Endodermal cell (in vitro differentiated cells): ENCODE data around the gene LARP1B. TPM values are rescaled to one million over a fixed set of nuclear protein-coding genes. Genes with fewer than 3 reads are reported as not detected.

Experiments
- DNase-seq: peaks from one replicate; pipeline ENCODE4 v3.0.0-alpha.2; 2017
- H3K27ac ChIP-seq: 2 replicates; pipeline ENCODE4 v1.5.1; 2013; ENCODE audit warnings: mild to moderate bottlenecking, low read depth, low read length, moderate library complexity
- H3K27me3 ChIP-seq: 2 replicates; pipeline ENCODE4 v1.6.1; 2013; ENCODE audit warnings: mild to moderate bottlenecking, low read length, moderate library complexity; ENCODE audit not compliant: insufficient read depth, control insufficient read depth, poor library complexity, severe bottlenecking
- H3K36me3 ChIP-seq: 2 replicates; pipeline ENCODE4 v1.7.0; 2013; ENCODE audit warnings: mild to moderate bottlenecking, low read length, moderate library complexity; ENCODE audit not compliant: control insufficient read depth, insufficient read depth
- H3K4me1 ChIP-seq: one replicate; pipeline ENCODE4 v1.7.0; 2013; ENCODE audit warnings: low read length; ENCODE audit not compliant: control insufficient read depth, insufficient read depth
- H3K4me3 ChIP-seq: 2 replicates; pipeline ENCODE4 v1.5.1; 2013; ENCODE audit warnings: mild to moderate bottlenecking, low read length, moderate library complexity
- H3K9ac ChIP-seq: 2 replicates; pipeline ENCODE4 v1.6.1; 2013; ENCODE audit warnings: mild to moderate bottlenecking, low read length, moderate library complexity; ENCODE audit not compliant: poor library complexity, severe bottlenecking; ENCODE audit errors: extremely low read depth
- H3K9me3 ChIP-seq: 2 replicates; pipeline ENCODE4 v1.6.1; 2013; ENCODE audit warnings: mild to moderate bottlenecking, low read length, moderate library complexity; ENCODE audit not compliant: control insufficient read depth
- H3K27ac Mint-ChIP-seq: 2 replicates; pipeline ENCODE4 v1.8.0; 2020; ENCODE audit warnings: mixed read lengths
- H3K27me3 Mint-ChIP-seq: 2 replicates; pipeline ENCODE4 v1.8.0; 2021; ENCODE audit warnings: mild to moderate bottlenecking, mixed read lengths; ENCODE audit not compliant: insufficient read depth
- H3K36me3 Mint-ChIP-seq: 2 replicates; pipeline ENCODE4 v1.8.0; 2020; ENCODE audit warnings: low read depth, mixed read lengths
- H3K4me1 Mint-ChIP-seq: 2 replicates; pipeline ENCODE4 v1.8.0; 2020; ENCODE audit warnings: mixed read lengths
- H3K4me3 Mint-ChIP-seq: 2 replicates; pipeline ENCODE4 v1.8.0; 2020; ENCODE audit warnings: mild to moderate bottlenecking, moderate library complexity, mixed read lengths
- H3K9me3 Mint-ChIP-seq: 2 replicates; pipeline ENCODE4 v1.8.0; 2020; ENCODE audit warnings: mild to moderate bottlenecking, mixed read lengths
- WGBS, 2 experiments: methylation state at CpG; one replicate each; pipeline versions ENCODE4 v1.1.5 to v1.1.7; 2013; ENCODE audit warnings: missing lambda C conversion rate in 2 of 2, mixed read lengths in 1 of 2; ENCODE audit not compliant: insufficient coverage in 1 of 2, insufficient read length in 1 of 2; 5-methylcytosine and 5-hydroxymethylcytosine counted together
- total RNA-seq, 2 donors: library from RNA; stranded (reverse); fragmentation: NEBNext Ultra II Directional in 1 of 2; extraction: Animal tissue kit (Norgen Biotek cat#: 25700) in 1 of 2; gene quantifications; 2 replicates in 1 of 2; 3 replicates in 1 of 2; pipeline ENCODE4 v1.2.1, GENCODE V29; 2021
- TF ChIP-seq, protein P1 (sequence below): fragments of 200-600 bp; sonication (generic); conservative IDR thresholded peaks from 2 replicates; pipeline ENCODE4 v1.5.0; 2021; ENCODE audit warnings: antibody characterized with exemption, mild to moderate bottlenecking

Gene LARP1B
- total RNA-seq, 2 donors from 2014 or later, result 27.0 to 32.6 TPM

- DNase-seq, result no peak
- H3K9ac ChIP-seq, result peak overlapping the region; percentile 62
- peak overlapping the region; percentile 68 for H3K27ac Mint-ChIP-seq
- H3K9me3 Mint-ChIP-seq, result peaks cover 2% of the 10 kb centered on the region
- H3K27me3 Mint-ChIP-seq, result no peaks in the 10 kb centered on the region
- H3K4me3 Mint-ChIP-seq, result no peak overlapping the region
- peaks cover 8% of the 10 kb centered on the region for H3K36me3 Mint-ChIP-seq
- H3K27me3 ChIP-seq, result no peaks in the 10 kb centered on the region
- H3K27ac ChIP-seq, result no peak overlapping the region
- peak overlapping the region; percentile 50 for H3K4me3 ChIP-seq
- H3K36me3 ChIP-seq, result peaks cover 13% of the 10 kb centered on the region
- TF ChIP-seq, protein P1, sequence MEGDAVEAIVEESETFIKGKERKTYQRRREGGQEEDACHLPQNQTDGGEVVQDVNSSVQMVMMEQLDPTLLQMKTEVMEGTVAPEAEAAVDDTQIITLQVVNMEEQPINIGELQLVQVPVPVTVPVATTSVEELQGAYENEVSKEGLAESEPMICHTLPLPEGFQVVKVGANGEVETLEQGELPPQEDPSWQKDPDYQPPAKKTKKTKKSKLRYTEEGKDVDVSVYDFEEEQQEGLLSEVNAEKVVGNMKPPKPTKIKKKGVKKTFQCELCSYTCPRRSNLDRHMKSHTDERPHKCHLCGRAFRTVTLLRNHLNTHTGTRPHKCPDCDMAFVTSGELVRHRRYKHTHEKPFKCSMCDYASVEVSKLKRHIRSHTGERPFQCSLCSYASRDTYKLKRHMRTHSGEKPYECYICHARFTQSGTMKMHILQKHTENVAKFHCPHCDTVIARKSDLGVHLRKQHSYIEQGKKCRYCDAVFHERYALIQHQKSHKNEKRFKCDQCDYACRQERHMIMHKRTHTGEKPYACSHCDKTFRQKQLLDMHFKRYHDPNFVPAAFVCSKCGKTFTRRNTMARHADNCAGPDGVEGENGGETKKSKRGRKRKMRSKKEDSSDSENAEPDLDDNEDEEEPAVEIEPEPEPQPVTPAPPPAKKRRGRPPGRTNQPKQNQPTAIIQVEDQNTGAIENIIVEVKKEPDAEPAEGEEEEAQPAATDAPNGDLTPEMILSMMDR, result no peak
- peaks cover 20% of the 10 kb centered on the region for H3K4me1 Mint-ChIP-seq
- peaks cover 8% of the 10 kb centered on the region for H3K9me3 ChIP-seq
- 60% methylated on average over 1 of the region's 1 CpG; no CpG with 5 or more reads in 1 of the 2 experiments for WGBS, 2 experiments
- peaks cover 5% of the 10 kb centered on the region for H3K4me1 ChIP-seq
Measured at GRCh38 chr4:128162434-128162833, 101.3 kb downstream of the LARP1B start.

DNA sequence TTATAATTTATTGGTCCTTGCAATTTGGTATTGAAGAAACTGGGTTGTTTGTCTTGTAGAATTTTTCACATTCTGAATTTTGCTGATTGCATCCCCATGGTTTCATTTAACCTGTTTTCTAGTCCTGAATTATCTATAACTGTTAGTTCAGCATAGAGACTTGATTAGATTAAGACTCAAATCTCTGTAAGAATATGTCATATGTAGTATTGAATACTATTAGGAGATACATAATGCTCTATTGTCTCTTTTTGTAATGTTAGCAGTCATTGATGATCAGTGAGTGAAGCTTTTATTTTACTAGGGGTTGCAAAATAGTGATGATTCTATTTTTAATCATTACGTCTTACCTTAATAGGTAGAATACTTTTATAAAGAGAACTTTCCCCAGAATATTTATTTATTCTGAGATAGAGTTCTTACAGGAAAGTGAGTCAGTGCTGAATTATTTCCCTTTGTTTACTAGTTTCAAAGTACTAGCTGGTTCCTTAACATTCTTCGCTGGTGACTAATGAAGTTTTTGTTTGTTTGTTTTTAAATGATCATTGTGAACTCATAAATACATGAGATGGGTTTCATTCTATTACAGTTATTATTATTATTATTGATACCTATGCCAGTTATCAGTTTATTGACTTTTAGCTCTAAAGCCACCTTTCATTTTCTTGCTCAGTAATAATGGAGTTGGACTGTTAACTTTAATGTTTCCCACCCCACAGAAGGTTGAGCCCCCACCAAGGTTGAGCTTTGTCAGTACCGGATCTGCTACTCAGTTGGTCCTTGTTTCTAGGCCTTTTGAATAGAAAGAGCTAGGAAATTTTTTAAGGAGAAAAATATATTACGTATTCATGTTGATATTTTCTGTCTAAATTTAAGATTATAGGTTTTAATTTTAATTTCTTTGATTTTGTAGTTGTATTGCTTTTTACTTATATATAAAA is 102.3 kb downstream of the LARP1B start:
- Histone ChIP-seq H3K4me3 (peak overlapping the region; percentile 50), H3K9me3 (no peaks in the 10 kb centered on the region), H3K36me3 (peaks cover 8% of the 10 kb centered on the region), H3K9ac (peak overlapping the region; percentile 62), H3K27me3 (no peaks in the 10 kb centered on the region), H3K4me1 (peaks cover 5% of the 10 kb centered on the region), H3K27ac (no peak overlapping the region)
- H3K9me3 Mint-ChIP-seq, result no peaks in the 10 kb centered on the region
- TF ChIP-seq, protein P1, result no peak
- H3K4me3 Mint-ChIP-seq, result no peak overlapping the region
- WGBS, 2 experiments, result 54% methylated on average over 3 of the region's 4 CpGs; no CpG with 5 or more reads in 1 of the 2 experiments
- H3K27me3 Mint-ChIP-seq, result no peaks in the 10 kb centered on the region
- peaks cover 20% of the 10 kb centered on the region for H3K4me1 Mint-ChIP-seq
- H3K36me3 Mint-ChIP-seq, result peaks cover 5% of the 10 kb centered on the region
- H3K27ac Mint-ChIP-seq, result peak overlapping the region; percentile 92
- peak; percentile 48 for DNase-seq

- Histone ChIP-seq H3K4me3 (no peak overlapping the region), H3K27me3 (no peaks in the 10 kb centered on the region), H3K36me3 (peaks cover 8% of the 10 kb centered on the region), H3K4me1 (peaks cover 5% of the 10 kb centered on the region), H3K9ac (no peak overlapping the region), H3K9me3 (no peaks in the 10 kb centered on the region), H3K27ac (no peak overlapping the region)
- Mint-ChIP-seq H3K4me3 (no peak overlapping the region), H3K36me3 (no peaks in the 10 kb centered on the region), H3K27me3 (no peaks in the 10 kb centered on the region), H3K4me1 (peaks cover 18% of the 10 kb centered on the region), H3K9me3 (no peaks in the 10 kb centered on the region), H3K27ac (no peak overlapping the region)
- no peak for DNase-seq
- TF ChIP-seq, protein P1, result no peak
- 93% methylated on average over 2 of the region's 2 CpGs; no CpG with 5 or more reads in 1 of the 2 experiments for WGBS, 2 experiments
Measured at GRCh38 chr4:128166982-128167381, 105.9 kb downstream of the LARP1B start.
